ENCODE data around the gene FUT2. TPM values are rescaled to one million over a fixed set of nuclear protein-coding genes. Genes with fewer than 3 reads are reported as not detected.

The FUT2 gene
- total and polyA plus RNA-seq, 2 of the 13 experiments (the other 11 are each of a cell fraction or from before 2014, with no cell fraction given): 0.07 TPM; not detected in 1

DNA sequence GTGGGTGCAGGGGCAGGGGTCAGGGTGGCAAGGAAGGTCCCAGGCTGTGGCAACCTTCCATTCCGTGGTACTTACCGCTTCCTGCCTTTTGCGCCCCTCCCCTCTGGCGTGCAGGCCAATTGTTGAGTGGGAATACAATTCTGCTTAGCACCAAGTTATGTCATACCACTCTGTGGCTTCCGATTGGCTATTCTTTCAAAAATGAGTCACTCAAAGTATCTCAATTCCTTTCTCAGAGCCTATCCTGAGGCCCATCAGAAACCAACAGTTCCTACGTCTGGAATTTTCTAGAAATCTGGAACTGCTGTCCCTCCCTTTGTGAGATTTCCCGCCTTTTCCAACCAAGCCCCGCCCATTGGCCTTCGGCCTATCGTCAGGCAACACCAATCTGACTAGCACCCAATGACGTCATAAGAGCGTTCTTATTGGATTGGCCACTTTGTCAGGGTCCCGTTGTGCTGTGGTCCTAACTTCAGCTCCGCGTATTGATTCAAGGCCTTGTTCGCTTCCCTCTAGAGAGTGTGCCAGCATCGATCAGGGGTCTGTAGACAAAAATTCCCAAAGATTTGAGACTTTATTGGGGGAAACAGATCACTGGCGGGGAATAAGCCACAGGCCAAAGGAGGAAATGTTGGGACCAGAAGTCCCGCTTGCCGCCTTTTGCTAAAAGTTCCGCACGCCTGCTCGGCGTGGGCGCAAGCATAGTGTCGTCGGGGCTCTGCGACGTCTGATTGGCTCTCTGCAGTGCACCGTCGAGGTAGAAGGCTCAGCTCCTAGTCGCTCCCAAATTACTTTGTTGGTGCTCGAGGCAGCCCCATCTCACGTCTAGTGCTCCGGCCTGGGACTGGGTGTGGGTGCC is 34.7 kb upstream of the FUT2 start (continued):
- TF ChIP-seq NFKBIZ (CRISPR knock-in tag; IDR thresholded peaks at IDR 0.05): 0 out of 2 replicates have a peak, but pooled peaks have one; percentile 27
- TF ChIP-seq NFYC (CRISPR knock-in tag; IDR thresholded peaks at IDR 0.05): peak; percentile 75

DNA sequence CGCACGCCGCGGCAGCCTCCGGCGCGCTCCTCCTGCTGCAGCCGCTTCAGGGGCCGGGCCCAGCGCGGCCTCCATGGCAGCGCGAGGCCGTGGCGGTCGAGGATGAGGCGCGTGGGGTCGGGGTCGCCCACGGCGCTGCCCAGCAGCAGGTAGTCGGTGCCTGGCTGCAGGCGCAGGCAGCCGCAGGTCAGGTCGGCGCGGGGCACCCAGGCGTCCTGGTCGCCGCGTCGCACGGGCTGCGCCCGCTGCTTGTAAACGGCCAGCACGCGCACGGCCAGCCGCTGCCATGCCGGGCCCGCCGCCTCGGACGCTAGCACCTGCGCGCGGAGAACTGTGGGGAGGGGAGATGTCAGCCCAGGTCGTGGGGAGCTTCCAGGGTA is 34.1 kb upstream of the FUT2 start:
- in situ Hi-C loops (cut with HindIII; ENCODE audit: extremely low pct_ligation_motif_present, low pct_unique_long_range_greater_than_20kb): no loop called here
- TF ChIP-seq ZBTB42 (CRISPR knock-in tag; IDR thresholded peaks at IDR 0.05) (no peak), RFX5 (IDR thresholded peaks at IDR 0.05; ENCODE audit: low read depth, low read length) (no peak), ZNF124 (CRISPR knock-in tag; IDR thresholded peaks at IDR 0.05) (no peak), ZNF142 (CRISPR knock-in tag; IDR thresholded peaks at IDR 0.05) (no peak), POLR2AphosphoS5 (IDR thresholded peaks at IDR 0.05; ENCODE audit: low read depth, low read length) (no peak), ZBTB1 (CRISPR knock-in tag; IDR thresholded peaks at IDR 0.05; ENCODE audit: borderline replicate concordance) (no peak), FOXC1 (CRISPR knock-in tag; IDR thresholded peaks at IDR 0.05; ENCODE audit: borderline replicate concordance) (no peak), FOXM1 (CRISPR knock-in tag; IDR thresholded peaks at IDR 0.05) (no peak), ETV5 (CRISPR knock-in tag; IDR thresholded peaks at IDR 0.05; ENCODE audit: borderline replicate concordance) (no peak), NONO (IDR thresholded peaks at IDR 0.05) (no peak), NONO (CRISPR knock-in tag; conservative IDR thresholded peaks at IDR 0.05) (no peak), PHF20 (CRISPR knock-in tag; IDR thresholded peaks at IDR 0.05) (no peak), MIXL1 (CRISPR knock-in tag; IDR thresholded peaks at IDR 0.05) (no peak)
- TF ChIP-seq, protein P1, sequence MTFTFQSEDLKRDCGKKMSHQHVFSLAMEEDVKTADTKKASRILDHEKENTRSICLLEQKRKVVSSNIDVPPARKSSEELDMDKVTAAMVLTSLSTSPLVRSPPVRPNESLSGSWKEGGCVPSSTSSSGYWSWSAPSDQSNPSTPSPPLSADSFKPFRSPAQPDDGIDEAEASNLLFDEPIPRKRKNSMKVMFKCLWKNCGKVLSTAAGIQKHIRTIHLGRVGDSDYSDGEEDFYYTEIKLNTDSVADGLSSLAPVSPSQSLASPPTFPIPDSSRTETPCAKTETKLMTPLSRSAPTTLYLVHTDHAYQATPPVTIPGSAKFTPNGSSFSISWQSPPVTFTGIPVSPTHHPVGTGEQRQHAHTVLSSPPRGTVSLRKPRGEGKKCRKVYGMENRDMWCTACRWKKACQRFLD (CRISPR knock-in tag; IDR thresholded peaks at IDR 0.05; ENCODE audit: borderline replicate concordance): no peak

More for the DNA sequence above, 34.1 kb upstream of the FUT2 start:
- FAIRE-seq (no peak), ATAC-seq (no peak), DNase-seq (ENCODE audit: low spot score) (no peak)
- Histone ChIP-seq H3K4me1 (ENCODE audit: insufficient read depth, low read length) (no peaks in the 10 kb centered on the region), H3K9ac (ENCODE audit: insufficient read depth, low read depth, low read length) (no peak overlapping the region), H3K27me3 (ENCODE audit: control insufficient read depth in 1 of 2, insufficient read depth in 2 of 2, low read length in 2 of 2) (peaks cover 1 to 6% of the 10 kb centered on the region in 2 experiments; a peak in 2 of 5 replicates), H4K20me1 (ENCODE audit: insufficient read depth, low read length) (no peaks in the 10 kb centered on the region), H3K27ac (ENCODE audit: extremely low read length, insufficient read depth, low read length) (no peak overlapping the region), H2AFZ (ENCODE audit: low read length) (no peak overlapping the region), H3K79me2 (ENCODE audit: insufficient read depth, low read length) (no peaks in the 10 kb centered on the region), H3K36me3 (replicated peaks in 1 of 2; ENCODE audit: control insufficient read depth in 1 of 2, insufficient read depth in 2 of 2, low read length in 2 of 2) (no peaks in the 10 kb centered on the region), H3K4me3 (replicated peaks in 1 of 3; ENCODE audit: insufficient read depth in 1 of 3, low read depth in 2 of 3, low read length in 3 of 3) (no peak overlapping the region), H3K4me2 (ENCODE audit: low read depth, low read length) (no peak overlapping the region), H3K9me3 (ENCODE audit: low read length) (no peaks in the 10 kb centered on the region)
- intact Hi-C loops (cut with micrococcal nuclease; ENCODE audit: unreplicated experiment): no loop called here
- no TSS peak for BruUV-seq (replicated peaks)
- POLR2A ChIA-PET: no interaction called here
- WGBS (ENCODE audit: low lambda C conversion rate): 90% methylated on average over 13 of the region's 50 CpGs
- CTCF ChIA-PET (ENCODE audit: low intra/inter-chr PET ratio, low total read pairs): no interaction called here
